ENCODE measurements around the gene NLGN1.

- no peak for TF ChIP-seq TCF7L2 (IDR thresholded peaks at IDR 0.05; ENCODE audit: borderline replicate concordance, extremely low read depth, insufficient read depth, insufficient read length)
- no peak for TF ChIP-seq CTCF (IDR thresholded peaks at IDR 0.05 in 2 of 3, conservative IDR thresholded peaks at IDR 0.05 in 1 of 3; ENCODE audit: borderline replicate concordance in 1 of 3, insufficient read depth in 1 of 3, low read depth in 2 of 3, low read length in 2 of 3)
- no peak for TF ChIP-seq EZH2 (IDR thresholded peaks at IDR 0.05)
- no peak for TF ChIP-seq ZNF274 (IDR thresholded peaks at IDR 0.05; ENCODE audit: low read depth, low read length)
- no peak for TF ChIP-seq MAX (IDR thresholded peaks at IDR 0.05)
- TF ChIP-seq ATF3 (IDR thresholded peaks at IDR 0.05): no peak
Observed at GRCh38 chr3:173912126-173912525, 514.6 kb downstream of the NLGN1 start.
